Neural progenitor cell (in vitro differentiated cells): ENCODE results near the gene KCNQ1. TPM values are rescaled to one million over a fixed set of nuclear protein-coding genes. Genes with fewer than 3 reads are reported as not detected.

Experiments
- DNase-seq: peaks from one replicate; pipeline ENCODE4 v3.0.0-alpha.2; 2016; ENCODE audit warnings: low spot score
- H2AFZ ChIP-seq: fragments of 200-600 bp; sonication (generic); replicated peaks from 2 replicates; pipeline ENCODE4 v1.6.1; 2016; ENCODE audit warnings: antibody characterized with exemption
- H3F3A ChIP-seq: fragments of 200-600 bp; sonication (generic); 2 replicates; pipeline ENCODE4 v1.6.1; 2016; ENCODE audit warnings: antibody characterized with exemption, low read depth
- H3K27ac ChIP-seq: fragments of 200-600 bp; sonication (generic); 2 replicates; pipeline ENCODE4 v1.5.1; 2016; ENCODE audit warnings: mild to moderate bottlenecking
- H3K27me3 ChIP-seq: fragments of 200-600 bp; sonication (generic); 2 replicates; pipeline ENCODE4 v1.6.1; 2016; ENCODE audit warnings: mild to moderate bottlenecking, moderate library complexity
- H3K36me3 ChIP-seq: fragments of 200-600 bp; sonication (generic); 2 replicates; pipeline ENCODE4 v1.5.1; 2016
- H3K4me1 ChIP-seq: fragments of 200-600 bp; sonication (generic); 2 replicates; pipeline ENCODE4 v1.6.1; 2016; ENCODE audit warnings: mixed run types
- H3K4me2 ChIP-seq: fragments of 200-600 bp; sonication (generic); 2 replicates; pipeline ENCODE4 v1.6.1; 2016
- H3K4me3 ChIP-seq: fragments of 200-600 bp; sonication (generic); 2 replicates; pipeline ENCODE4 v1.5.1; 2016
- H3K79me2 ChIP-seq: fragments of 200-600 bp; sonication (generic); 2 replicates; pipeline ENCODE4 v1.6.1; 2016; ENCODE audit warnings: low read depth
- H3K9ac ChIP-seq: fragments of 200-600 bp; sonication (generic); 2 replicates; pipeline ENCODE4 v1.6.1; 2016
- H3K9me3 ChIP-seq: fragments of 200-600 bp; sonication (generic); 2 replicates; pipeline ENCODE4 v1.5.1; 2016; ENCODE audit warnings: low read depth
- H4K20me1 ChIP-seq: fragments of 200-600 bp; sonication (generic); 2 replicates; pipeline ENCODE4 v1.6.1; 2016; ENCODE audit warnings: low read depth
- H3K27ac Mint-ChIP-seq: 3 replicates; pipeline ENCODE4 v1.8.0; 2021; ENCODE audit warnings: mixed read lengths
- H3K27me3 Mint-ChIP-seq: 2 replicates; pipeline ENCODE4 v1.8.0; 2022; ENCODE audit warnings: low read depth, mild to moderate bottlenecking, inconsistent platforms, moderate library complexity, mixed read lengths; ENCODE audit not compliant: insufficient read depth
- H3K36me3 Mint-ChIP-seq: 3 replicates; pipeline ENCODE4 v1.8.0; 2021; ENCODE audit warnings: mixed read lengths
- H3K4me1 Mint-ChIP-seq: 3 replicates; pipeline ENCODE4 v1.8.0; 2021; ENCODE audit warnings: mixed read lengths
- H3K4me3 Mint-ChIP-seq: 3 replicates; pipeline ENCODE4 v1.8.0; 2021; ENCODE audit warnings: mild to moderate bottlenecking, moderate library complexity, mixed read lengths
- H3K9me3 Mint-ChIP-seq: 3 replicates; pipeline ENCODE4 v1.8.0; 2020; ENCODE audit warnings: mixed read lengths
- CTCF ChIP-seq: fragments of 200-600 bp; sonication (generic); IDR thresholded peaks from 2 replicates; pipeline ENCODE4 v1.5.1; 2017; ENCODE audit warnings: antibody characterized with exemption, mild to moderate bottlenecking
- EZH2 ChIP-seq: fragments of 200-600 bp; sonication (generic); IDR thresholded peaks from 2 replicates; pipeline ENCODE4 v1.6.1; 2017; ENCODE audit warnings: antibody characterized with exemption, mild to moderate bottlenecking, moderate library complexity
- EZH2phosphoT487 ChIP-seq: fragments of 200-600 bp; sonication (generic); IDR thresholded peaks from 2 replicates; pipeline ENCODE4 v1.6.1; 2017; ENCODE audit warnings: antibody characterized with exemption
- total RNA-seq: library from RNA; depleted of rRNA; stranded (reverse); fragments of >200 nt; gene quantifications from 2 replicates; pipeline ENCODE4 v1.2.3, GENCODE V29; 2015; ENCODE audit warnings: low replicate concordance

The KCNQ1 gene
- total RNA-seq, 1 donor from 2014 or later: 0.11 TPM

GRCh38 chr11:2436521-2437031 is 8.2 kb upstream of the KCNQ1 start:
- Histone ChIP-seq H4K20me1 (no peaks in the 10 kb centered on the region), H3K27me3 (peaks cover 68% of the 10 kb centered on the region), H3F3A (no peaks in the 10 kb centered on the region), H3K4me3 (no peak overlapping the region), H3K36me3 (no peaks in the 10 kb centered on the region), H3K4me2 (no peak overlapping the region), H3K9me3 (no peaks in the 10 kb centered on the region), H3K79me2 (no peaks in the 10 kb centered on the region), H3K4me1 (no peaks in the 10 kb centered on the region), H3K27ac (no peak overlapping the region), H2AFZ (no peak overlapping the region), H3K9ac (no peak overlapping the region)
- Mint-ChIP-seq H3K36me3 (no peaks in the 10 kb centered on the region), H3K9me3 (no peaks in the 10 kb centered on the region), H3K4me3 (no peak overlapping the region), H3K27me3 (peaks cover 13% of the 10 kb centered on the region), H3K27ac (no peak overlapping the region), H3K4me1 (no peaks in the 10 kb centered on the region)
- no peak for DNase-seq
- TF ChIP-seq EZH2phosphoT487: no peak
- no peak for TF ChIP-seq EZH2
- no peak for TF ChIP-seq CTCF

DNA sequence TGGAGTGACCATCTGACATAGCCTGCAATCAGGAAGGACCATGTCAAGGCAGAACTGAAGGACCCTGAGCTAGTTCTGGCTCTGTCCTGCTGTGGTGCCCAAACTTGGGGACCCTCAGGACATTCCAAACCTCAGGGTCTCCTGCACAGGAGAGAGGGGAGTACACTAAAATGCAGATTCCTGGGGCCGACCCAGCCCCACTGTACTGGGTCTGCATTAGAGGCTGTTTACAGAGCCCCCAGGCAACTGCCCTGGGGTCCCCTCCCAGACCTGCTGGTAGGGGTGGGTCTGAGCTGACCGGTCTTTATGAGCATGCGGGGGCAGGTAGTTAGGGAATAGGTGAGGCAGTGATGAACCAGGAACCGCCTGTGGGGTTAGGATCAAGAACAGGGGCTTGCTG is 7.3 kb upstream of the KCNQ1 start:
- Mint-ChIP-seq H3K4me1 (no peaks in the 10 kb centered on the region), H3K27me3 (peaks cover 21% of the 10 kb centered on the region), H3K36me3 (no peaks in the 10 kb centered on the region), H3K27ac (no peak overlapping the region), H3K4me3 (no peak overlapping the region), H3K9me3 (peaks cover 2% of the 10 kb centered on the region)
- H3K9me3 ChIP-seq: no peaks in the 10 kb centered on the region
- no peaks in the 10 kb centered on the region for H3K79me2 ChIP-seq
- TF ChIP-seq EZH2phosphoT487: no peak
- no peak for TF ChIP-seq EZH2
- no peak for TF ChIP-seq CTCF
- H3K27ac ChIP-seq: no peak overlapping the region
- H3F3A ChIP-seq: no peaks in the 10 kb centered on the region
- H3K4me3 ChIP-seq: no peak overlapping the region
- H4K20me1 ChIP-seq: no peaks in the 10 kb centered on the region
- no peaks in the 10 kb centered on the region for H3K36me3 ChIP-seq
- H2AFZ ChIP-seq: no peak overlapping the region
- no peaks in the 10 kb centered on the region for H3K4me1 ChIP-seq
- peaks cover 77% of the 10 kb centered on the region for H3K27me3 ChIP-seq
- no peak for DNase-seq
- H3K9ac ChIP-seq: no peak overlapping the region
- no peak overlapping the region for H3K4me2 ChIP-seq

- Histone ChIP-seq H3F3A (no peaks in the 10 kb centered on the region), H4K20me1 (no peaks in the 10 kb centered on the region), H3K4me3 (no peak overlapping the region), H3K27ac (no peak overlapping the region), H2AFZ (no peak overlapping the region), H3K4me2 (no peak overlapping the region), H3K27me3 (peaks cover 97% of the 10 kb centered on the region), H3K36me3 (no peaks in the 10 kb centered on the region), H3K4me1 (no peaks in the 10 kb centered on the region), H3K9ac (no peak overlapping the region), H3K9me3 (no peaks in the 10 kb centered on the region), H3K79me2 (no peaks in the 10 kb centered on the region)
- Mint-ChIP-seq H3K9me3 (peaks cover 10% of the 10 kb centered on the region), H3K4me3 (no peak overlapping the region), H3K27me3 (peaks cover 32% of the 10 kb centered on the region), H3K27ac (no peak overlapping the region), H3K4me1 (no peaks in the 10 kb centered on the region), H3K36me3 (no peaks in the 10 kb centered on the region)
- DNase-seq: no peak
- TF ChIP-seq EZH2 (no peak), EZH2phosphoT487 (no peak), CTCF (no peak)
These were observed 5.0 kb upstream of the KCNQ1 start for GRCh38 chr11:2439820-2440219.
